Skin epidermis (tissue), 12 donors: ENCODE measurements around the gene ATL1.
A peak's percentile ranks its signal among the peaks of the same experiment; 100 is the strongest.
"Not testable (repeated sequence)": the region's sequence is repeated elsewhere in the genome, so short reads cannot be mapped to it uniquely, and the experiment has no call there.

Experiments
- H3K27ac ChIP-seq, 21 experiments: fragments of 200-600 bp; sonication (generic) in 11 of 21; one replicate each; pipeline ENCODE4 v1.5.0; 2020; ENCODE audit warnings: mild to moderate bottlenecking in 3 of 21, inconsistent platforms in 2 of 21, moderate library complexity in 2 of 21
- H3K4me3 ChIP-seq, 7 experiments: fragments of 200-600 bp; sonication (generic) in 2 of 7; one replicate each; pipeline ENCODE4 v1.5.0; 2020; ENCODE audit warnings: inconsistent platforms in 2 of 7, mild to moderate bottlenecking in 2 of 7, moderate library complexity in 1 of 7

ATL1 gene

GRCh38 chr14:50533241-50533705 is 26.7 kb upstream of the ATL1 start:
- Histone ChIP-seq H3K4me3 (peak overlapping the region; percentile 69 to 97 (median 82)), H3K27ac (peak overlapping the region in 20 of 21 experiments; percentile 89 to 99 (median 97))

GRCh38 chr14:50533806-50534205 is 26.1 kb upstream of the ATL1 start:
- H3K4me3 ChIP-seq: peak overlapping the region in 1 of 7 experiments; percentile 69

DNA sequence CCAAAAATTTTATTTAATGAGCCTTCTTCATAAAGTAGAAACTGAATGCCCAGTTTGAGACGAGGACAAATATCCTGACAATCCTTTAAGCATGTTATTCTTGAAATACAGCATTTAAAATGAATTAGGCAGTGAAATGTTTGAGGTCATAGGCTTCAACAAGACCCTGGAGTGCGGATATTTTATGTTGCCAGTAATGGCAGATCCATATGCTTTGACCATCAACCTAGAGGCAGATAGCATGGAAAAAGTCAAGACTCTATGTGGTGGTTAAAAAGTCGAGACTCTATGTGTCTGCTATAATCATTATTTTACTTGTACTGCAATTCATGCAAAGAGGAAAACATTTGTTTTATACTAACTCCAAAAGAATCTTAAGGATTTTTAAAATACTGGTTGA is 25.5 kb upstream of the ATL1 start:
- Histone ChIP-seq H3K4me3 (no peak overlapping the region), H3K27ac (peak overlapping the region in 7 of 21 experiments; percentile 22 to 98 (median 97))

More at GRCh38 chr14:50533806-50534205, 26.1 kb upstream of the ATL1 start:
- peak overlapping the region in 14 of 21 experiments; percentile 92 to 98 (median 97) for H3K27ac ChIP-seq

DNA sequence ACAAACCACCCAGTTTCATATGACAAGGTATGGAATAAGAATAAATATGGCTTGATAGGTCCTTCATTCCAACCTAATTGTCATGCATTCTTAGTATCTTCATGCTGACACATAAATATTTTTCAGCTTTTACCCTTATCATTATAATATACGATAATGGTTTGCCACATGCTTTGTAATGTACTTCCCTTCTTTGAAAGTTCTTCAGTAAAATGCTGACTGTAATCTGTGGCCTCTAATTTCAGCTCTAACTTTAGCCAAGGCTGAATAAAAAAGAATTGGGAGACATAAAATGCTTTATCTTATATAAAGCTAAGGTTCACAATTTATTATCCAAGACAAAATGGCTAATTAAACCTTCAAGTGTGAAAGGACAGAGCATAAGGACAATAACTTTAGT is 24.9 kb upstream of the ATL1 start:
- H3K4me3 ChIP-seq: no peak overlapping the region
- peak overlapping the region in 2 of 21 experiments; percentile 3 to 98 for H3K27ac ChIP-seq

DNA sequence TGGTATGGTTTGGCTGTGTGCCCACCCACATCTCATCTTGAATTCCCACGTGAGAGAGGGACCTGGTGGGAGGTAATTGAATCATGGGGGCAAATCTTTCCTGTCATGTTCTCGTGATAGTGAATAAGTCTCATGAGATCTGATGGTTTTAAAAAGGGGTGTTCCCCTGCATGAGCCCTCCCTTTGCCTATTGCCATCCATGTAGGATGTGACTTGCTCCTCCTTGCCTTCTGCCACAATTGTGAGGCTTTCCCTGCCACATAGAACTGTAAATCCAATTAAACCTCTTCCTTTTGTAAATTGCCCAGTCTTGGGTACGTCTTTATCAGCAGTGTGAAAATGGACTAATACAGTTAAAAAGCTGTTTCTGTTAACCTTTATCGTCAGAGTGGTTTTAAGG is 21.9 kb upstream of the ATL1 start:
- H3K27ac ChIP-seq, H3K4me3 ChIP-seq: not testable (repeated sequence)

DNA sequence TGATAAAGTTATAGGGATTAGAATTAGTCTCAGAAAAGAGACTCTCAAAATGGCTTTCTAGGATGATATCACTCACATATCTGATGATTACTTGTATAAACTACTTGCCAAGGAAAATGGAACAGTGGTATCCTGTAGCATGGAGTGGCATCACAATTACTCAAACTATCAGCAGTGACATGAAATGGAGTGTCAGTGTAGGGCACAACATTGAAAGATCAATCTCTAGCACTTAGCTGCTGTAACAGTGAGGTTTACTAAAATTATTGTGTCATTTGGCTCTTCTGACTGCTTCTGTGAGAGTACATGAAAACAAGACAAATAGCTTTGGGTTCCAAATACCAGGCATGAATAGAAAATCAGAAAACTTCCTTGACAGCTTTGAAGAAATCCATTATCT is 20.9 kb upstream of the ATL1 start:
- H3K27ac ChIP-seq: no peak overlapping the region

GRCh38 chr14:50541159-50541567 is 18.8 kb upstream of the ATL1 start:
- no peak overlapping the region for H3K27ac ChIP-seq
- no peak overlapping the region for H3K4me3 ChIP-seq

More for the DNA sequence above, 20.9 kb upstream of the ATL1 start:
- H3K4me3 ChIP-seq: no peak overlapping the region

DNA sequence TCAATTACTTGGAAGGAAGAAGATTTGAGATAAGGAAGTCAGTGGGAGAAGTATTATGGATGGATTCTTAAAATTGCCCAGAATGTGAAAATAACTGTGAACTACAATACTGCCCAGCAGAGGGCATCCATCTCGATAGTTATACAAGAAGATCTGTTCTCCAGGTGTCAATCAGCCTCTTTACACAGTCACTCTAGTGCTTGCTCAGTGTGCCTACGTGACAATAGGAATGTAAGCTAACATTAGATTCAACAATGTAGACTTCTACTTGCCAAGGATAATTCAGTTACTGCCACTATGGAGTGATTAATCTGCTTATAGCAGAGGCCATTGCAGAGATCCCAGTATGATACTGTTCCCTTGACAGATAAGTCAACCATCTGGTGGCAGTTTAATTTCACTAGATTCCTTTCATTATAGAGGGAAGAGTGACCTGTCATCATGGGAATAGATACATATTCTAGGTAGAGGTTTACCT is 17.0 kb upstream of the ATL1 start:
- Histone ChIP-seq H3K27ac (peak overlapping the region in 1 of 21 experiments; percentile 6), H3K4me3 (no peak overlapping the region)

GRCh38 chr14:50544911-50545310 is 15.0 kb upstream of the ATL1 start:
- H3K4me3 ChIP-seq: no peak overlapping the region
- H3K27ac ChIP-seq: no peak overlapping the region

GRCh38 chr14:50545618-50546017 is 14.3 kb upstream of the ATL1 start:
- Histone ChIP-seq H3K27ac (no peak overlapping the region), H3K4me3 (no peak overlapping the region)

DNA sequence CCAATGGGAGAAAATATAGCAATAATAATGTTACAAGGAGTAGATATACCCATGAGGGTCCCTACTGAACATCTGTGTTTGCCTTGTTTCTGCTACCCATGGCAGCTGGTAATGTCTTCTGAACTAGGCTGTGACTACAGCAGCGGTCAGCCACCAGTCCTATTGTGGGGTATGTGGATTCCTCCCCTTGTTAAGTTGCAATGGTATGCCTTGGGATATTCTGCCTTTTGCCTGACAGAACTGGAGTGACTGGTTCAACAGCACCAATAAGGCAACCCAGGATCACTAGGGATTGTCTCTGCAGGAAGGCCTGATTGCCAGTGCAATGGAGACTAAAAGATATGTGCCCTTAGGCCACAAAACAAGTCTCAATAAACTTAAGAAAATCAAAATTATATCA is 9.7 kb upstream of the ATL1 start:
- Histone ChIP-seq H3K4me3 (no peak overlapping the region), H3K27ac (no peak overlapping the region)

GRCh38 chr14:50551877-50552276 is 8.1 kb upstream of the ATL1 start:
- Histone ChIP-seq H3K27ac (no peak overlapping the region), H3K4me3 (no peak overlapping the region)

DNA sequence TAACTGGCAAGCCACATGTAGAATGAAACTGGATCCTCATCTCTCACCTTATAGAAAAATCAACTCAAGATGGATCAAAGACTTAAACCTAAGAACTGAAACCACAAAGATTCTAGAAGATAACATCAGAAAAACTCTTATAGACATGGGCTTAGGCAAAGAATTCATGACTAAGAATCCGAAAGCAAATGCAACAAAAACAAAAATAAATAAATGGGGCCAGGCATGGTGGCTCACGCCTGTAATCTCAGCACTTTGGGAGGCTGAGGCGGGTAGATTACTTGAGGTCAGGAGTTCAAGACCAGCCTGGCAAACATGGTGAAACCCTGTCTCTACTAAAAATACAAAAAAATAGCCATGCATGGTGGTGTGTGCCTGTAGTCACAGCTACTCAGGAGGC is 7.1 kb upstream of the ATL1 start:
- not testable (repeated sequence) for H3K4me3 ChIP-seq, H3K27ac ChIP-seq

GRCh38 chr14:50560931-50561285 is 963 bp downstream of the ATL1 start:
- H3K27ac ChIP-seq: peak overlapping the region; percentile 32 to 90 (median 85)

GRCh38 chr14:50562841-50563240 is 2.9 kb downstream of the ATL1 start:
- H3K4me3 ChIP-seq: no peak overlapping the region
- H3K27ac ChIP-seq: no peak overlapping the region

More at GRCh38 chr14:50560931-50561285, 963 bp downstream of the ATL1 start:
- peak overlapping the region; percentile 44 to 78 (median 73) for H3K4me3 ChIP-seq

DNA sequence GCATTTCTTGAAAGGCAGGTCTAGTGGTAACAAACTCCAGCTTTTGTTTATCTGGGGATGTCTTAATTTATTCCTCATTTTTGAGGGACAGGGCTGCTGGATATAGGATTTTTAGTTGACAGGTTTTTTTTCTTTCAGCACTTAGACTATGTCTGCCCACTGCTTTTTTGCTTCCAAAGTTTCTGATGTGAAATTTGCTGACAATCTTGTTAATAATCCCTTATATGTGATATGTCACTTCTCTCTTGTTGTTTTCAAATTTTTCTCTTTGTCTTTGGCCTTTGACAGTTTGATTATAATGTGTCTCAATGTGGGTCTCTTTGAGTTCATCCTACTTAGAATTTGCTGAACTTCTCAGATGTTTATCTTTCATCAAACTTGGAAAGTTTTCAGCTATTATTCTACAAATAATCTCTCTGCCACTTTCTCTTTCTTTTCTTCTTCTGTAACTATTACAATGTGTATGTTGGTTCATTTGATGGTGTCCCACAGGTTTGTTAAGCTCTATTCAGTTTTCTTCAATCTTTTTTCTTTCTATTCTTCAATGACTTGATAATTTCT is 9.8 kb downstream of the ATL1 start:
- Histone ChIP-seq H3K4me3 (no peak overlapping the region), H3K27ac (no peak overlapping the region)

DNA sequence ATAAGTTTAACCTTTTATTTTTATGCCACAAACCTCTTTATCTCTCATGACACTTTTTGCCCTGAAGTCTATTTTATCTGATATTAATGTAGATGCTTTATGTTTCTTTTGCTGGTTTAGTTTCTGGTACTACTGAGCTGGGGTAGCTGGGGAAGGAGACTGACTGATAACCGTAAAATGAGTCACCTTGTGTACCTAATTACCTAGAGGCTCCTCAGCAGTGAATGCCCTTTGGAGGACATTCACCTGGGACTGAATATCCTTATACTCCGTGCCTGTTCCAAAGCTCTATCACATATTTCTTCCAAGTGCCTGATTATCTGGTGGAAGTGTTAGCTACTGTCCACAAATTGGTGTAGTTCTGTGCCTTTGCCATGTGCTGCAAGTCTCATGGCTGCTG is 13.9 kb downstream of the ATL1 start:
- no peak overlapping the region for H3K4me3 ChIP-seq
- no peak overlapping the region for H3K27ac ChIP-seq

DNA sequence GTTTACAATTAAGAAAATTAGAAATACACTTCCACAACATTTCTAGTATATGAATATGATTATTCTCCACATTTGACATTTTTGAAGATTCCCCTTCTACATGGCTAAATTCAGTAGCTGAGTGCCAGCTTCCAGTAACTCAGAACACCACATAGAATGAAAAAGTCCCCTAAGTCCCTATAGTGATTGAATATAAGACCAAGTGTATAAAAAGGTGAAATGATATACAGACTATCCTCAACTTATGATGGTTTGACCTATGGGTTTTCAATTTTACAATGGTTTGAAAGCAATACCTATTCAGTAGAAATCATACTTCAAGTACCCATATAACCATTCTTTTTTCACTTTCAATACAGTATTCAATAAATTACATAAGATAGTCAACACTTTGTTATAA is 15.8 kb downstream of the ATL1 start:
- no peak overlapping the region for H3K4me3 ChIP-seq
- no peak overlapping the region for H3K27ac ChIP-seq

GRCh38 chr14:50577982-50578381 is 18.0 kb downstream of the ATL1 start:
- Histone ChIP-seq H3K4me3 (no peak overlapping the region), H3K27ac (no peak overlapping the region)

- no peak overlapping the region for H3K4me3 ChIP-seq
- H3K27ac ChIP-seq: no peak overlapping the region
Measured at GRCh38 chr14:50578433-50578832, 18.5 kb downstream of the ATL1 start.

GRCh38 chr14:50590464-50590863 is 30.5 kb downstream of the ATL1 start:
- Histone ChIP-seq H3K27ac (no peak overlapping the region), H3K4me3 (no peak overlapping the region)
